ENCODE results near the gene EPOP.

The EPOP gene

DNA sequence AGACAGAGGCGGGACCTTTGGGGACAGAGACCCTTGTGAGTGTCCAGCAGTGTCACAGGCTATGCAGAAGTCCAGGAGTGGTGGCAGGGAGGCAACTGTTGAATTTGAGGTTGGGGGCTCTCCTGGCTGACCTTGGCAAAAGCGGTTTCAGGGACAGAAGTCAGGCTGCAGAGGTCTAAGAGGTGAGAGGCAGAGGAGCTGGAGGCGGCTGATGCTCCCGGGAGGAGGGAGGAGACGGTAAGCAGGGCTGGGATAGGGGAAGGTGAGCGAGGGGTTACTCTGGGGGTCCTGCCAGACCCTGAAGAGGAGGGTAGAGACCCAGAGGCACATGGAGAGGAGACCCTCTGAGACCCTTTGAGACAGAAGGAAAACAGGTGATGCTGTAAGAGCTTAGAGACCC lies 5.2 kb downstream of the EPOP start:
- no peak overlapping the region for H3K4me2 ChIP-seq (ENCODE audit: low read length)
- peaks cover 12% of the 10 kb centered on the region for H4K20me1 ChIP-seq (ENCODE audit: control insufficient read depth, insufficient read depth, low read depth, low read length)
- H3K9me2 ChIP-seq (replicated peaks; ENCODE audit: control insufficient read depth, low read length) = no peaks in the 10 kb centered on the region
- no peak for TF ChIP-seq EZH2phosphoT487 (IDR thresholded peaks at IDR 0.05; ENCODE audit: borderline replicate concordance, low read length)
- TF ChIP-seq, protein P1, sequence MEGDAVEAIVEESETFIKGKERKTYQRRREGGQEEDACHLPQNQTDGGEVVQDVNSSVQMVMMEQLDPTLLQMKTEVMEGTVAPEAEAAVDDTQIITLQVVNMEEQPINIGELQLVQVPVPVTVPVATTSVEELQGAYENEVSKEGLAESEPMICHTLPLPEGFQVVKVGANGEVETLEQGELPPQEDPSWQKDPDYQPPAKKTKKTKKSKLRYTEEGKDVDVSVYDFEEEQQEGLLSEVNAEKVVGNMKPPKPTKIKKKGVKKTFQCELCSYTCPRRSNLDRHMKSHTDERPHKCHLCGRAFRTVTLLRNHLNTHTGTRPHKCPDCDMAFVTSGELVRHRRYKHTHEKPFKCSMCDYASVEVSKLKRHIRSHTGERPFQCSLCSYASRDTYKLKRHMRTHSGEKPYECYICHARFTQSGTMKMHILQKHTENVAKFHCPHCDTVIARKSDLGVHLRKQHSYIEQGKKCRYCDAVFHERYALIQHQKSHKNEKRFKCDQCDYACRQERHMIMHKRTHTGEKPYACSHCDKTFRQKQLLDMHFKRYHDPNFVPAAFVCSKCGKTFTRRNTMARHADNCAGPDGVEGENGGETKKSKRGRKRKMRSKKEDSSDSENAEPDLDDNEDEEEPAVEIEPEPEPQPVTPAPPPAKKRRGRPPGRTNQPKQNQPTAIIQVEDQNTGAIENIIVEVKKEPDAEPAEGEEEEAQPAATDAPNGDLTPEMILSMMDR (IDR thresholded peaks at IDR 0.05; ENCODE audit: low read depth, low read length, poor library complexity, severe bottlenecking) = no peak
- H3K79me2 ChIP-seq (ENCODE audit: control insufficient read depth, low read length) = peaks cover 27% of the 10 kb centered on the region
- peaks cover 6% of the 10 kb centered on the region; the same call in 1 of the 2 replicates for H3K36me3 ChIP-seq (ENCODE audit: control insufficient read depth, low read length)
- H3K27ac ChIP-seq (ENCODE audit: low read depth, low read length) = no peak overlapping the region
- H3F3A ChIP-seq (ENCODE audit: control insufficient read depth, insufficient read depth) = no peaks in the 10 kb centered on the region; the same call in 1 of the 2 replicates
- H3K4me3 ChIP-seq (ENCODE audit: low read length) = no peak overlapping the region
- peaks cover 34% of the 10 kb centered on the region for H3K4me1 ChIP-seq (ENCODE audit: control insufficient read depth, low read length)
- no peaks in the 10 kb centered on the region for H3K9me3 ChIP-seq (ENCODE audit: control insufficient read depth, insufficient read depth, low read length)
- peaks cover 23% of the 10 kb centered on the region for H3K27me3 ChIP-seq (ENCODE audit: control insufficient read depth, low read length)

DNA sequence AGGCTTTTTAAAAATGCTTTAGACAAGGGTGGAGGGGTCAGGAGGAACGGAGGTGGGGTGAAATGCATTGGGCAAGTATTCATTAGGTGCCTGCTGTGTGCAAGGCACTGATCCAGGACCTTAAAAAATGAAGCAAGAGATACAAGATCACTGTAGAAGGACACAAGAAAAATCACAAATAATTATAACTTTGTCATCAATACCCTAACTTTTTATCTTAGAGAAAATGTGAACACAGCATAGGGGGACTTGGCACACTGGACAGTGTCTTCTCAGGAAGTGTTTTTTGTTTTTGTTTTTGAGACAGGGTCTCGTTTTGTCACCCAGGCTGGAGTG lies 7.0 kb downstream of the EPOP start:
- no peak for TF ChIP-seq EZH2phosphoT487 (IDR thresholded peaks at IDR 0.05; ENCODE audit: borderline replicate concordance, low read length)
- TF ChIP-seq, protein P1 (IDR thresholded peaks at IDR 0.05; ENCODE audit: low read depth, low read length, poor library complexity, severe bottlenecking) = no peak

DNA sequence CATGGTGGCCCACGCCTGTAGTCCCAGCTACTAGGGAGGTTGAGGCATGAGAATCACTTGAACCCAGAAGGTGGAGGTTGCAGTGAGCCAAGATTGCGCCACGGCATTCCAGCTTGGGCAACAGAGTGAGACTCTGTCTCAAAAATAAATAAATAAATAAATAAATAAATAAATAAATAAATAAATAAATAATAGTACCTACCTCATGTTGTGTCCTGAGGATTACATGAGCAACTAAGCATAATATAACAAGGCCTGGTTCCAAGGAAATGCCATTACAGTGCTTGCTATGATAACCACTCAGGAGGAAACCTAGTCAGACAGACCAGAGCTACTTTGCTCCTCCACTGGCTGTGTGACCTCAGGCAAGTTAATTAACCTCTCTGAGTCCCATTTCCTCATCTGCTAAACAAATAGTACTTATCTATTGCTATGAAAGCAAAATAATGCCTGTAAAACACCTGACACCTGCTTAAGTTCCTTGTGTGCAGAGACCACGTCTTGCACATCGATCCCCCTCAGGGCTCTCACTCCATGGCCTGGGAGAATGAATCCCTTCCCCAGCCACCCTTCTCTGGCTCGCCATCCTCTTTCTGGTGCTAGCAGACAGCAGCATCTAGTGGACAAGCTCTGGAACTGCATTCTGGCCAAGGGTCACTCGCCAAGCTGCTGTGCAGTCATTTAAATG lies 7.5 kb downstream of the EPOP start:
- Histone ChIP-seq H3K27ac (ENCODE audit: low read depth, low read length) (no peak overlapping the region), H3K4me3 (ENCODE audit: low read length) (no peak overlapping the region), H3K9me2 (replicated peaks; ENCODE audit: control insufficient read depth, low read length) (no peaks in the 10 kb centered on the region), H4K20me1 (ENCODE audit: control insufficient read depth, insufficient read depth, low read depth, low read length) (peaks cover 6% of the 10 kb centered on the region), H3K79me2 (ENCODE audit: control insufficient read depth, low read length) (peaks cover 6% of the 10 kb centered on the region), H3K4me2 (ENCODE audit: low read length) (no peak overlapping the region), H3K9me3 (ENCODE audit: control insufficient read depth, insufficient read depth, low read length) (no peaks in the 10 kb centered on the region), H3F3A (ENCODE audit: control insufficient read depth, insufficient read depth) (no peaks in the 10 kb centered on the region; the same call in 1 of the 2 replicates), H3K4me1 (ENCODE audit: control insufficient read depth, low read length) (peaks cover 36% of the 10 kb centered on the region), H3K36me3 (ENCODE audit: control insufficient read depth, low read length) (no peaks in the 10 kb centered on the region), H3K27me3 (ENCODE audit: control insufficient read depth, low read length) (peaks cover 23% of the 10 kb centered on the region)
- TF ChIP-seq, protein P1 (IDR thresholded peaks at IDR 0.05; ENCODE audit: low read depth, low read length, poor library complexity, severe bottlenecking) = peak; percentile 99
- no peak for TF ChIP-seq EZH2phosphoT487 (IDR thresholded peaks at IDR 0.05; ENCODE audit: borderline replicate concordance, low read length)

More for the DNA sequence above, 7.0 kb downstream of the EPOP start:
- Histone ChIP-seq H3K4me3 (ENCODE audit: low read length) (no peak overlapping the region), H3F3A (ENCODE audit: control insufficient read depth, insufficient read depth) (no peaks in the 10 kb centered on the region; the same call in 1 of the 2 replicates), H3K27me3 (ENCODE audit: control insufficient read depth, low read length) (peaks cover 23% of the 10 kb centered on the region), H3K36me3 (ENCODE audit: control insufficient read depth, low read length) (peaks cover 4% of the 10 kb centered on the region; the same call in 1 of the 2 replicates), H3K9me3 (ENCODE audit: control insufficient read depth, insufficient read depth, low read length) (no peaks in the 10 kb centered on the region), H3K9me2 (replicated peaks; ENCODE audit: control insufficient read depth, low read length) (no peaks in the 10 kb centered on the region), H3K4me2 (ENCODE audit: low read length) (no peak overlapping the region), H4K20me1 (ENCODE audit: control insufficient read depth, insufficient read depth, low read depth, low read length) (peaks cover 9% of the 10 kb centered on the region), H3K4me1 (ENCODE audit: control insufficient read depth, low read length) (peaks cover 36% of the 10 kb centered on the region), H3K79me2 (ENCODE audit: control insufficient read depth, low read length) (peaks cover 11% of the 10 kb centered on the region), H3K27ac (ENCODE audit: low read depth, low read length) (no peak overlapping the region)
